HCT116 (cell line): ENCODE measurements around the gene INTS12. TPM values are rescaled to one million over a fixed set of nuclear protein-coding genes. Genes with fewer than 3 reads are reported as not detected.

Source experiments
- ATAC-seq: fragments of 200-7000 bp; cut with Tn5 transposase; 2 replicates; pipeline ENCODE4 v1.9.1; 2020; ENCODE audit warnings: mild to moderate bottlenecking, moderate library complexity
- BruUV-seq: library from RNA; stranded (reverse); fragments of 400-500 nt; replicated peaks from 2 replicates; lab custom pipeline; 2021; lab: Mats Ljungman, UMichigan
- CTCF ChIA-PET: fragments of 300-600 bp; sonication (Branson Sonifier 250); formaldehyde crosslinking; loops from one replicate; lab custom pipeline; 2021; ENCODE audit warnings: antibody characterized with exemption; lab: Charles Lee
- POLR2A ChIA-PET: fragments of 300-600, 350-600 bp; sonication (Branson Sonifier 250); formaldehyde crosslinking; loops from one replicate; lab custom pipeline; 2021; ENCODE audit warnings: antibody characterized with exemption; lab: Charles Lee
- RAD21 ChIA-PET, 2 experiments: fragments of 300-600 bp; sonication (Branson Sonifier 250); formaldehyde crosslinking; loops; one replicate each; lab custom pipeline; 2023; ENCODE audit warnings: low total read pairs in 2 of 2; ENCODE audit not compliant: uncharacterized antibody in 2 of 2, unreplicated experiment in 2 of 2, low non-redundant PET in 1 of 2; lab: Charles Lee
- DNase-seq: peaks from one replicate; pipeline ENCODE4 v3.0.0-alpha.2; 2010; ENCODE audit warnings: low read depth, low spot score
- H2AFZ ChIP-seq: fragments of 200-600 bp; shearing (Covaris generic), sonication (generic); 2 replicates; pipeline ENCODE4 v1.6.1; 2017; ENCODE audit warnings: low read depth, mixed run types, mixed read lengths, antibody characterized with exemption, low read length; ENCODE audit not compliant: poor library complexity, severe bottlenecking
- H3K27ac ChIP-seq: 2 replicates; pipeline ENCODE4 v1.5.1; 2012; ENCODE audit warnings: low read depth, low read length
- H3K27me3 ChIP-seq: fragments of 200-600 bp; sonication (generic); 2 replicates; pipeline ENCODE4 v1.6.1; 2016; ENCODE audit warnings: mixed run types, low read length, mixed read lengths; ENCODE audit not compliant: insufficient read depth
- H3K36me3 ChIP-seq, 2 experiments: fragments of 200-500 bp in 1 of 2; fragments of 200-600 bp in 1 of 2; sonication (Bioruptor generic) in 1 of 2; sonication (generic) in 1 of 2; 2 replicates each; pipeline versions ENCODE4 v1.5.1 to v1.6.1; 2014 to 2016; ENCODE audit warnings: low read length in 2 of 2, inconsistent platforms in 1 of 2, mixed read lengths in 1 of 2, mixed run types in 1 of 2; ENCODE audit not compliant: insufficient read depth in 2 of 2, control insufficient read depth in 1 of 2
- H3K4me1 ChIP-seq, 2 experiments: fragments of 200-600 bp in 1 of 2; sonication (generic) in 1 of 2; 2 replicates each; pipeline versions ENCODE4 v1.5.1 to v1.6.1; 2012 to 2017; ENCODE audit warnings: low read length in 2 of 2, inconsistent platforms in 1 of 2, mild to moderate bottlenecking in 1 of 2, mixed read lengths in 1 of 2, mixed run types in 1 of 2, moderate library complexity in 1 of 2; ENCODE audit not compliant: insufficient read depth in 2 of 2, control insufficient read depth in 1 of 2
- H3K4me2 ChIP-seq: fragments of 200-600 bp; sonication (generic); 2 replicates; pipeline ENCODE4 v1.6.1; 2017; ENCODE audit warnings: mixed run types, low read length, mixed read lengths
- H3K4me3 ChIP-seq, 2 experiments: fragments of 200-600 bp in 1 of 2; sonication (generic) in 1 of 2; replicated peaks in 1 of 2; 2 replicates each; pipeline ENCODE4 v1.5.1; 2011 to 2016; ENCODE audit warnings: low read length in 2 of 2, control low read depth in 1 of 2, low read depth in 1 of 2, mild to moderate bottlenecking in 1 of 2, mixed read lengths in 1 of 2, mixed run types in 1 of 2
- H3K79me2 ChIP-seq: fragments of 200-600 bp; sonication (generic); 2 replicates; pipeline ENCODE4 v1.6.1; 2017; ENCODE audit warnings: mild to moderate bottlenecking, mixed run types, low read length, moderate library complexity, mixed read lengths; ENCODE audit not compliant: insufficient read depth
- H3K9ac ChIP-seq: fragments of 200-600 bp; sonication (generic); 2 replicates; pipeline ENCODE4 v1.6.1; 2016; ENCODE audit warnings: low read length, mixed read lengths
- H3K9me2 ChIP-seq: fragments of 200-600 bp; sonication (generic), shearing (Covaris generic); 2 replicates; pipeline ENCODE4 v1.6.1; 2017; ENCODE audit warnings: mixed run types, mild to moderate bottlenecking, moderate library complexity; ENCODE audit not compliant: insufficient read depth
- H3K9me3 ChIP-seq, 2 experiments: fragments of 200-500 bp in 1 of 2; fragments of 200-600 bp in 1 of 2; sonication (Bioruptor generic) in 1 of 2; sonication (generic) in 1 of 2; 2 replicates each; pipeline ENCODE4 v1.6.1; 2014 to 2017; ENCODE audit warnings: low read length in 2 of 2, mixed read lengths in 2 of 2, inconsistent platforms in 1 of 2, low read depth in 1 of 2, mild to moderate bottlenecking in 1 of 2, mixed run types in 1 of 2, moderate library complexity in 1 of 2; ENCODE audit not compliant: control insufficient read depth in 1 of 2, insufficient read depth in 1 of 2
- H4K20me1 ChIP-seq: fragments of 200-600 bp; sonication (generic), shearing (Covaris generic); 2 replicates; pipeline ENCODE4 v1.6.1; 2017; ENCODE audit warnings: mixed run types, mild to moderate bottlenecking, moderate library complexity; ENCODE audit not compliant: insufficient read depth
- CBX3 ChIP-seq: IDR thresholded peaks from 2 replicates; pipeline ENCODE4 v1.6.1; 2012; ENCODE audit warnings: low read depth
- CEBPB ChIP-seq: IDR thresholded peaks from 2 replicates; pipeline ENCODE4 v1.6.1; 2012; ENCODE audit warnings: low read depth
- EGR1 ChIP-seq: IDR thresholded peaks from 2 replicates; pipeline ENCODE4 v1.6.1; 2012; ENCODE audit warnings: low read depth
- ELF1 ChIP-seq: IDR thresholded peaks from 2 replicates; pipeline ENCODE4 v1.6.1; 2012; ENCODE audit warnings: low read depth, borderline replicate concordance
- EZH2phosphoT487 ChIP-seq: fragments of 200-600 bp; IDR thresholded peaks from 2 replicates; pipeline ENCODE4 v1.6.1; 2018; ENCODE audit warnings: antibody characterized with exemption, borderline replicate concordance
- FOSL1 ChIP-seq: IDR thresholded peaks from 2 replicates; pipeline ENCODE4 v1.6.1; 2012; ENCODE audit warnings: low read depth
- JUND ChIP-seq: IDR thresholded peaks from 2 replicates; pipeline ENCODE4 v1.6.1; 2012
- POLR2A ChIP-seq: IDR thresholded peaks from 2 replicates; pipeline ENCODE4 v1.7.0; 2011; ENCODE audit warnings: borderline replicate concordance; ENCODE audit not compliant: insufficient read depth, insufficient read length; ENCODE audit errors: extremely low read depth
- POLR2AphosphoS5 ChIP-seq: IDR thresholded peaks from 2 replicates; pipeline ENCODE4 v1.6.1; 2011; ENCODE audit warnings: mild to moderate bottlenecking, low read depth, low read length, moderate library complexity
- SP1 ChIP-seq: IDR thresholded peaks from 2 replicates; pipeline ENCODE4 v1.6.1; 2012; ENCODE audit warnings: low read depth
- TCF7L2 ChIP-seq: IDR thresholded peaks from 2 replicates; pipeline ENCODE4 v1.7.0; 2011; ENCODE audit warnings: borderline replicate concordance, inconsistent platforms; ENCODE audit not compliant: insufficient read depth, insufficient read length; ENCODE audit errors: extremely low read depth
- ZNF274 ChIP-seq: fragments of 200-500 bp; sonication (Bioruptor generic); IDR thresholded peaks from 2 replicates; pipeline ENCODE4 v1.6.1; 2014; ENCODE audit warnings: mild to moderate bottlenecking, low read depth, low read length, inconsistent platforms
- intact Hi-C: fragments of 100-400 bp; cut with micrococcal nuclease; formaldehyde crosslinking; loops from 2 replicates; pipeline ENCODE4 v1.10.0; 2022
- total RNA-seq: library from RNA; stranded (reverse); gene quantifications from one replicate; pipeline ENCODE4 v1.2.1, GENCODE V29; 2021; ENCODE audit not compliant: unreplicated experiment
- TF ChIP-seq, protein P1 (sequence below): IDR thresholded peaks from 2 replicates; pipeline ENCODE4 v1.6.1; 2012
- TF ChIP-seq, protein P2 (sequence below), 3 experiments: fragments of 200-600 bp in 1 of 3; sonication (generic) in 1 of 3; IDR thresholded peaks in 2 of 3; conservative IDR thresholded peaks in 1 of 3; 2 replicates each; pipeline ENCODE4 v1.5.1; 2012 to 2017; ENCODE audit warnings: low read depth in 2 of 3, low read length in 2 of 3, antibody characterized with exemption in 1 of 3, borderline replicate concordance in 1 of 3, control low read depth in 1 of 3, mild to moderate bottlenecking in 1 of 3, mixed read lengths in 1 of 3, mixed run types in 1 of 3, moderate library complexity in 1 of 3; ENCODE audit not compliant: insufficient read depth in 1 of 3
- TF ChIP-seq, protein P3 (sequence below): IDR thresholded peaks from 2 replicates; pipeline ENCODE4 v1.6.1; 2012
- TF ChIP-seq, protein P4 (sequence below): IDR thresholded peaks from 2 replicates; pipeline ENCODE4 v1.6.1; 2012; ENCODE audit warnings: low read depth

Gene INTS12
- total RNA-seq, 1 experiment from 2014 or later, result 18.5 TPM

DNA sequence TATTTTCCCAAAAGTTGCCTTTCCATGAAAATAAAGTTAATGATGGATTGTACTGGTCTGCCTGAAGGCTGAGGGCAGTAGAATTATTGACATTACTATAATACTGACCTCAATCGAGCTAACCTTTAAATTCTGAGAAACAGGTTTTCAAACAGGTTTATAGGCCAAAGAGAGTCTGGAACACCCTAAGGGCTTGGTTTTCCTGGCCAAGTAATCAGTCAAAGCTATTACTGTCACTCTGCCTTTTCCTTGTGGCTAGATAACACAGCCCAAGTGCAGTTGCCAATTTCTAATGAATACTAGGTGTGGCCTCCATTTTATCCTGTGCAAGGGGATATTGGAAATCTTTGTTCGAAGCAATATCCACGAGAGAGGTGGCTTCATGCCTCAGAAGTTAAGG lies 75.2 kb downstream of the INTS12 start:
- RAD21 ChIA-PET, result no interaction called here
- TF ChIP-seq, protein P1, sequence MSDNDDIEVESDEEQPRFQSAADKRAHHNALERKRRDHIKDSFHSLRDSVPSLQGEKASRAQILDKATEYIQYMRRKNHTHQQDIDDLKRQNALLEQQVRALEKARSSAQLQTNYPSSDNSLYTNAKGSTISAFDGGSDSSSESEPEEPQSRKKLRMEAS, result no peak
- TF ChIP-seq, protein P2, sequence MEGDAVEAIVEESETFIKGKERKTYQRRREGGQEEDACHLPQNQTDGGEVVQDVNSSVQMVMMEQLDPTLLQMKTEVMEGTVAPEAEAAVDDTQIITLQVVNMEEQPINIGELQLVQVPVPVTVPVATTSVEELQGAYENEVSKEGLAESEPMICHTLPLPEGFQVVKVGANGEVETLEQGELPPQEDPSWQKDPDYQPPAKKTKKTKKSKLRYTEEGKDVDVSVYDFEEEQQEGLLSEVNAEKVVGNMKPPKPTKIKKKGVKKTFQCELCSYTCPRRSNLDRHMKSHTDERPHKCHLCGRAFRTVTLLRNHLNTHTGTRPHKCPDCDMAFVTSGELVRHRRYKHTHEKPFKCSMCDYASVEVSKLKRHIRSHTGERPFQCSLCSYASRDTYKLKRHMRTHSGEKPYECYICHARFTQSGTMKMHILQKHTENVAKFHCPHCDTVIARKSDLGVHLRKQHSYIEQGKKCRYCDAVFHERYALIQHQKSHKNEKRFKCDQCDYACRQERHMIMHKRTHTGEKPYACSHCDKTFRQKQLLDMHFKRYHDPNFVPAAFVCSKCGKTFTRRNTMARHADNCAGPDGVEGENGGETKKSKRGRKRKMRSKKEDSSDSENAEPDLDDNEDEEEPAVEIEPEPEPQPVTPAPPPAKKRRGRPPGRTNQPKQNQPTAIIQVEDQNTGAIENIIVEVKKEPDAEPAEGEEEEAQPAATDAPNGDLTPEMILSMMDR (IDR thresholded peaks at IDR 0.05 in 2 of 3, conservative IDR thresholded peaks at IDR 0.05 in 1 of 3; ENCODE audit: borderline replicate concordance in 1 of 3, insufficient read depth in 1 of 3, low read depth in 2 of 3, low read length in 2 of 3), result no peak
- no peak for TF ChIP-seq TCF7L2
- TF ChIP-seq SP1, result no peak
- TF ChIP-seq, protein P3, sequence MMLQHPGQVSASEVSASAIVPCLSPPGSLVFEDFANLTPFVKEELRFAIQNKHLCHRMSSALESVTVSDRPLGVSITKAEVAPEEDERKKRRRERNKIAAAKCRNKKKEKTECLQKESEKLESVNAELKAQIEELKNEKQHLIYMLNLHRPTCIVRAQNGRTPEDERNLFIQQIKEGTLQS, result no peak
- no peak for TF ChIP-seq POLR2AphosphoS5
- TF ChIP-seq EZH2phosphoT487, result no peak
- TF ChIP-seq EGR1, result no peak
- no peak for TF ChIP-seq POLR2A
- TF ChIP-seq CEBPB, result no peak
- TF ChIP-seq, protein P4, sequence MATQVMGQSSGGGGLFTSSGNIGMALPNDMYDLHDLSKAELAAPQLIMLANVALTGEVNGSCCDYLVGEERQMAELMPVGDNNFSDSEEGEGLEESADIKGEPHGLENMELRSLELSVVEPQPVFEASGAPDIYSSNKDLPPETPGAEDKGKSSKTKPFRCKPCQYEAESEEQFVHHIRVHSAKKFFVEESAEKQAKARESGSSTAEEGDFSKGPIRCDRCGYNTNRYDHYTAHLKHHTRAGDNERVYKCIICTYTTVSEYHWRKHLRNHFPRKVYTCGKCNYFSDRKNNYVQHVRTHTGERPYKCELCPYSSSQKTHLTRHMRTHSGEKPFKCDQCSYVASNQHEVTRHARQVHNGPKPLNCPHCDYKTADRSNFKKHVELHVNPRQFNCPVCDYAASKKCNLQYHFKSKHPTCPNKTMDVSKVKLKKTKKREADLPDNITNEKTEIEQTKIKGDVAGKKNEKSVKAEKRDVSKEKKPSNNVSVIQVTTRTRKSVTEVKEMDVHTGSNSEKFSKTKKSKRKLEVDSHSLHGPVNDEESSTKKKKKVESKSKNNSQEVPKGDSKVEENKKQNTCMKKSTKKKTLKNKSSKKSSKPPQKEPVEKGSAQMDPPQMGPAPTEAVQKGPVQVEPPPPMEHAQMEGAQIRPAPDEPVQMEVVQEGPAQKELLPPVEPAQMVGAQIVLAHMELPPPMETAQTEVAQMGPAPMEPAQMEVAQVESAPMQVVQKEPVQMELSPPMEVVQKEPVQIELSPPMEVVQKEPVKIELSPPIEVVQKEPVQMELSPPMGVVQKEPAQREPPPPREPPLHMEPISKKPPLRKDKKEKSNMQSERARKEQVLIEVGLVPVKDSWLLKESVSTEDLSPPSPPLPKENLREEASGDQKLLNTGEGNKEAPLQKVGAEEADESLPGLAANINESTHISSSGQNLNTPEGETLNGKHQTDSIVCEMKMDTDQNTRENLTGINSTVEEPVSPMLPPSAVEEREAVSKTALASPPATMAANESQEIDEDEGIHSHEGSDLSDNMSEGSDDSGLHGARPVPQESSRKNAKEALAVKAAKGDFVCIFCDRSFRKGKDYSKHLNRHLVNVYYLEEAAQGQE, result no peak
- no peak for TF ChIP-seq CBX3
- no peak for TF ChIP-seq ELF1
- no peak for TF ChIP-seq JUND
- TF ChIP-seq ZNF274, result no peak
- TF ChIP-seq FOSL1, result no peak
- H3K4me2 ChIP-seq, result no peak overlapping the region
- H3K27me3 ChIP-seq, result no peaks in the 10 kb centered on the region
- H3K9me3 ChIP-seq, result no peaks in the 10 kb centered on the region
- H3K27ac ChIP-seq, result no peak overlapping the region
- no TSS peak for BruUV-seq
- POLR2A ChIA-PET, result no interaction called here
- H3K36me3 ChIP-seq, result no peaks in the 10 kb centered on the region
- no peaks in the 10 kb centered on the region for H3K79me2 ChIP-seq
- CTCF ChIA-PET, result interaction anchor here (1.6 kb wide), 1 partner anchor 19 kb away, joined by 3 read pairs; no protein-coding TSS in a partner anchor
- no peak overlapping the region for H3K4me3 ChIP-seq
- DNase-seq (no peak), ATAC-seq (no peak)
- intact Hi-C loops, result no loop called here
- no peaks in the 10 kb centered on the region for H4K20me1 ChIP-seq
- no peak overlapping the region for H2AFZ ChIP-seq
- H3K4me1 ChIP-seq, result no peaks in the 10 kb centered on the region
- H3K9me2 ChIP-seq, result no peaks in the 10 kb centered on the region
- no peak overlapping the region for H3K9ac ChIP-seq
